ENCODE results near the gene IL17C. TPM values are rescaled to one million over a fixed set of nuclear protein-coding genes. Genes with fewer than 3 reads are reported as not detected.

Gene IL17C
- not detected for total RNA-seq

GRCh38 chr16:88638323-88639230 is at the start of gene IL17C:
Gene IL17C (plus strand): TSS chr16:88638572. CDS start chr16:88638642, 70 bp downstream.
- TF ChIP-seq POLR2A (IDR thresholded peaks at IDR 0.05), result no peak
- no peak for TF ChIP-seq CTCF (IDR thresholded peaks at IDR 0.05)
- H3K4me1 ChIP-seq, result peaks cover 0 to 3% of the 10 kb centered on the region in 2 donors
- H3K27me3 ChIP-seq, result peaks cover 0 to 9% of the 10 kb centered on the region in 2 donors
- H3K4me3 ChIP-seq, result no peak within 1 kb of the TSS
- H3K9me3 ChIP-seq, result no peaks in the 10 kb centered on the region
- intact Hi-C loops (cut with DNase I; ENCODE audit: low total_unique reads), result no loop called here
- no peaks in the 10 kb centered on the region for H3K36me3 ChIP-seq
- no peak within 1 kb of the TSS for H3K27ac ChIP-seq
- no peak for DNase-seq

- no peak overlapping the region for H3K4me3 ChIP-seq
- TF ChIP-seq POLR2A (IDR thresholded peaks at IDR 0.05), result no peak
- no peak for TF ChIP-seq CTCF (IDR thresholded peaks at IDR 0.05)
- no peaks in the 10 kb centered on the region for H3K9me3 ChIP-seq
- intact Hi-C loops (cut with DNase I; ENCODE audit: low total_unique reads), result no loop called here
- DNase-seq, result no peak
- no peaks in the 10 kb centered on the region for H3K36me3 ChIP-seq
- no peaks in the 10 kb centered on the region for H3K4me1 ChIP-seq
- H3K27ac ChIP-seq, result no peak overlapping the region
- no peaks in the 10 kb centered on the region for H3K27me3 ChIP-seq
Measured at GRCh38 chr16:88588754-88589153, 49.6 kb upstream of the IL17C start.

- Histone ChIP-seq H3K27me3 (no peaks in the 10 kb centered on the region), H3K9me3 (no peaks in the 10 kb centered on the region), H3K4me1 (no peaks in the 10 kb centered on the region), H3K4me3 (no peak overlapping the region), H3K27ac (no peak overlapping the region), H3K36me3 (no peaks in the 10 kb centered on the region)
- DNase-seq, result no peak
- TF ChIP-seq POLR2A (IDR thresholded peaks at IDR 0.05), result no peak
- TF ChIP-seq CTCF (IDR thresholded peaks at IDR 0.05), result no peak
- intact Hi-C loops (cut with DNase I; ENCODE audit: low total_unique reads), result no loop called here
Measured at GRCh38 chr16:88589441-88589840, 48.9 kb upstream of the IL17C start.

- H3K4me3 ChIP-seq, result no peak overlapping the region
- no peaks in the 10 kb centered on the region for H3K27me3 ChIP-seq
- no peaks in the 10 kb centered on the region for H3K4me1 ChIP-seq
- no peaks in the 10 kb centered on the region for H3K36me3 ChIP-seq
- intact Hi-C loops (cut with DNase I; ENCODE audit: low total_unique reads), result no loop called here
- H3K27ac ChIP-seq, result no peak overlapping the region
- no peak for DNase-seq
- H3K9me3 ChIP-seq, result no peaks in the 10 kb centered on the region
- TF ChIP-seq CTCF (IDR thresholded peaks at IDR 0.05), result no peak
- no peak for TF ChIP-seq POLR2A (IDR thresholded peaks at IDR 0.05)
Measured at GRCh38 chr16:88591577-88592021, 46.8 kb upstream of the IL17C start.

- H3K4me1 ChIP-seq, result no peaks in the 10 kb centered on the region
Measured at GRCh38 chr16:88593061-88593460, 45.3 kb upstream of the IL17C start.

More at GRCh38 chr16:88593061-88593460, 45.3 kb upstream of the IL17C start:
- Histone ChIP-seq H3K36me3 (no peaks in the 10 kb centered on the region), H3K27ac (no peak overlapping the region), H3K27me3 (no peaks in the 10 kb centered on the region), H3K4me3 (no peak overlapping the region), H3K9me3 (no peaks in the 10 kb centered on the region)
- DNase-seq, result no peak
- intact Hi-C loops (cut with DNase I; ENCODE audit: low total_unique reads), result no loop called here
- no peak for TF ChIP-seq POLR2A (IDR thresholded peaks at IDR 0.05)
- no peak for TF ChIP-seq CTCF (IDR thresholded peaks at IDR 0.05)

Data from uterus (tissue), 4 donors.